Adipose tissue (tissue), 3 donors: ENCODE data around the gene DAND5. TPM values are rescaled to one million over a fixed set of nuclear protein-coding genes. Genes with fewer than 3 reads are reported as not detected.

Experiments
- H3K27ac ChIP-seq: one replicate; pipeline ENCODE4 v1.5.1; 2013; ENCODE audit warnings: low read depth, low read length
- WGBS, 3 donors: extraction: QIAGEN DNeasy Blood & Tissue Kit; methylation state at CpG; one replicate each; pipeline ENCODE4 v1.1.7; 2013; 5-methylcytosine and 5-hydroxymethylcytosine counted together
- polyA plus RNA-seq, 3 donors: library from polyadenylated mRNA; stranded (reverse); fragments of 200-250 nt; gene quantifications; one replicate each; pipeline ENCODE4 v1.2.3, GENCODE V29; 2013
- donor health status: healthy with polysubstance abuse.
- donor health status: Bipolar disorder and iron deficiency.
- donor health status: healthy.

DAND5 gene
- polyA plus RNA-seq, 3 donors, result 0.04 to 0.11 (median 0.05) TPM

- no peak overlapping the region for H3K27ac ChIP-seq
- WGBS, 3 donors, result 20 to 37% (median 36%) methylated on average over 9 to 10 of the region's 10 CpGs
Measured at GRCh38 chr19:12984683-12985048, 15.3 kb downstream of the DAND5 start.

DNA sequence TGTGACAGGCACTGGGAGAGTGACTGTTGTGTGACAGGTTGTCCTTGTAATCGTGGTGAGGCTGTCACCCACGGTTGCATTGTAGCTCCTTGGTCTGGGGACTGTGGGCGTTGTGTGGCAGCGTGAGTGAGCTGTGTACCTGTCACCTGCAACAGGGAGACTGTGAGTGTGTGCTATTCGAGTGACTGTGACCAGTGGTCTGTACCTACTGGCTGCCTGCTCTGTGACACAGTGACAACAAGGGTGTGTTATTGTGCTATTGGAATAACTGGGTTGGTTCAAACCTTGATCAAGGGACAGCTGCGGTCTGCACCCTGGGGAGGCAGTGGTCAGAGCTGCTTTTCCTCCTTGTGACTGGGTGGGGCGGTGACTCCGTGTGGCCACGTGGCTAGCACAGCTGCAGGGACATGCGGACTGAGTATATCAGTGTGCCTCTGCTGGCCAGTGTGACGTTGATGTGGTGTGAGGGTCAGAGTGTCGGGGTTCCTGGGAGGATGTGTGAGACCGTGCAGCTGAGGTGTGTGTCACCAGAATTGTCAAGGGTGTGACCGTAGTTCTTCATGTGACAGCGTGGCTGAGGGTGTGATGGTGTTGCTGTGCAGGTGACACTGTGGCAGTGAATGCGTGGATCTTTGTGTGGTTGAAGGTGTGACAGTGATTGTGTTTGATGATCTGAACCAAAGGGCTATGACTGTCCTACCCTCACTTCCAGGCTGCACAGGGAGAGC lies 15.8 kb downstream of the DAND5 start:
- H3K27ac ChIP-seq, result no peak overlapping the region
- 30 to 60% (median 54%) methylated on average over 16 of the region's 16 CpGs for WGBS, 3 donors

DNA sequence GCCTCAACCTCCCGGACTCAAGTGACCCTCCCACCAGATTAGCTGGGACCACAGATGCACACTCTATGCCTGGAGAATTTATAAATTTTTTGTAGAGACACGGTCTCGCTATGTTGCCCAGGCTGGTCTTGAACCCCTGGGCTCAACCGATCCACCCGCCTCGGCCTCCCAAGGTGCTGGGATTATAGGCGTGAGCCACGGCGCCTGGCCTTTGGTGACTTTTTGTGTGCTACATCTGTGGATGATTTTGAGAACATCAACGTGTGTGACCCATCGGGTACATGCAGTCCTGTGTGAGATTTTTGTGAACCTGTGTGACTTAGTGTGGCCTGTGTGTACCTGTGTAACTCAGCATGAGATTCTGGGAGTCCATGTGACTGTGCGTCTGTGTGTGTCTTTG lies 17.4 kb downstream of the DAND5 start:
- H3K27ac ChIP-seq, result no peak overlapping the region
- WGBS, 3 donors, result 96 to 97% (median 97%) methylated on average over 12 of the region's 12 CpGs

DNA sequence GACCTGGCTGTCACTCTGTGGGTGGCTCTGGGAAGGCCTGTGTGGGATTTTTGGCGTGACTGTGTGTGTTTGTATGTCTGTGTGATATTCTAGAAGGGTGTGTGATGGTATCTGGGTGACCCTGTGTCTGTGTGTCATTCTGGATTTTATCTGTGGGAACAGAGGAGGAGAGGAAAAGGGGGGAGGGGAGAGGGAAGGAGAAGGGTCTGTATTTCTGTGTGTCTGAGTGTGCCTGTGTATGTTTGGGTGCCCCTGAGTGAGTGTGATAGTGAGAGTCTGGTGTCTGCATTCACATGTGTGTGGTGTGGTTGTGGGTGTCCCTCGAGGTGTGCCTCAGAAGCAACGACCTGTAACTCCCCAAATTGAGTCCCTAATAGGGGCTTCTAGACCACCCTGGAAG lies 17.8 kb downstream of the DAND5 start:
- H3K27ac ChIP-seq, result no peak overlapping the region
- WGBS, 3 donors, result 81 to 92% (median 82%) methylated on average over 3 of the region's 3 CpGs

DNA sequence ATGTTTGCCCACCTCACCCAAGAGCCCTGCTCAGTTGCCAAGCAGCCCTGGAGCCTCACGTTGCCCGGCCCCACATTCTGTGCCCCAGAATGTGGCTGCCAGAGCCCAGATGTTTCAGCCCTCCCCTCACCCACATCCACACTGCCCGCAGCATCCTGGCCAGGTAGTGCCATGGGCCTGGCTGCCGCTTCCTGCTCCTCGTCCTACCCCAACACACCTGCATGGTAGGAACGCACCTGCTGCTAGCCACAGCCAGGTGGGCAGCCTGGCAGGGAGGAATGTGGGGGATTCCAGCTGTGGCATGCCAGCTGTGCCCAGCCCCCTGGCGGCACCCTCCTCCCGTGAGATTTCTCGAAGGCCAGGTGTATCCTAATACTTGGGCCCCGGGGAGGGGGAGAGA lies 18.4 kb downstream of the DAND5 start:
- H3K27ac ChIP-seq, result no peak overlapping the region
- WGBS, 3 donors, result 68 to 75% (median 72%) methylated on average over 10 of the region's 10 CpGs

DNA sequence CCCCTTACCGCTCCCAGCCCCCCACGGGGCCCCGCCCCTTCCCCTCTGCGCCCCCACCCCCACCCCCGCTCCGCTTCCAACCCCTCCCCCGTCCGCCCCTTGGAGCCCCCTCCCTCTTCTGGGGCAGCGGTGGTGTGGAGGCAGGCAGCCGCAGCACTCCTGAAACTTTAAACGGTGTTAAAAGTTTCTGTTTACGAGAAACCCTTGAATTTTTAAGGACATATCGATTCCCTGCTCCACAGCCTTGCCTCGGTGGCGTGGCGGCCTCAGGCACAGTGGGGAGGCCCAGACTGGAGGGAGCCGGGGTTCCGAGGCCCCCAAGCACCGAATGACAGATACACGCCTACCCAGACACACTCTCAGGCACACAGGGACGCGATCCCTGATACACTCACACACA lies 21.1 kb downstream of the DAND5 start:
- 48 to 55% (median 52%) methylated on average over 18 to 21 of the region's 22 CpGs for WGBS, 3 donors
- no peak overlapping the region for H3K27ac ChIP-seq

DNA sequence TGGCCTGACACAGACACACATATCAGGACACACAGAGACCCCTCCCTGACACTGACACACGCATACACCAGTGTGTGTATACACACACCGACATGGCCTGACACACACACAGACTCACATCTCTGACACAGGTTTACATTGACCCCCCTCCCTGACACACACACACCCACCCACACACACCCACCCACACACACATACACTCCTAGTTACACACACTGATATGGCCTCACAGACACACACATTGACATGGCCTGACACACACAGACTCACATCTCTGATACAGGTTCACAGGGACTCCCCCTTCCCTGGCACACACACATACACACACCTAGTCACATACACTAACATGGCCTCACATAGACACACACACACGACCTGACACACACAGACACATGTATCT lies 21.5 kb downstream of the DAND5 start:
- no peak overlapping the region for H3K27ac ChIP-seq
- WGBS, 3 donors, result 67 to 82% (median 76%) methylated on average over 3 of the region's 3 CpGs

GRCh38 chr19:12991296-12991695 lies 21.9 kb downstream of the DAND5 start:
- WGBS, 3 donors, result 91 to 97% (median 94%) methylated on average over 5 of the region's 5 CpGs

GRCh38 chr19:12992729-12993128 lies 23.4 kb downstream of the DAND5 start:
- no peak overlapping the region for H3K27ac ChIP-seq
- WGBS, 3 donors, result 95 to 96% (median 95%) methylated on average over 11 of the region's 11 CpGs

More at GRCh38 chr19:12991296-12991695, 21.9 kb downstream of the DAND5 start:
- H3K27ac ChIP-seq, result no peak overlapping the region

GRCh38 chr19:12993562-12993961 lies 24.2 kb downstream of the DAND5 start:
- no peak overlapping the region for H3K27ac ChIP-seq
- 83 to 93% (median 86%) methylated on average over 7 of the region's 7 CpGs for WGBS, 3 donors

- H3K27ac ChIP-seq, result peak within 1 kb of the TSS; percentile 21
- 9 to 16% (median 9%) methylated on average over 42 to 79 of the region's 84 CpGs for WGBS, 3 donors
Measured at GRCh38 chr19:12994701-12995595, 25.6 kb downstream of the DAND5 start, which contains the start of gene NFIX. TSS of gene NFIX (plus strand) at chr19:12995475. CDS start at chr19:12995838, 363 bp downstream.

DNA sequence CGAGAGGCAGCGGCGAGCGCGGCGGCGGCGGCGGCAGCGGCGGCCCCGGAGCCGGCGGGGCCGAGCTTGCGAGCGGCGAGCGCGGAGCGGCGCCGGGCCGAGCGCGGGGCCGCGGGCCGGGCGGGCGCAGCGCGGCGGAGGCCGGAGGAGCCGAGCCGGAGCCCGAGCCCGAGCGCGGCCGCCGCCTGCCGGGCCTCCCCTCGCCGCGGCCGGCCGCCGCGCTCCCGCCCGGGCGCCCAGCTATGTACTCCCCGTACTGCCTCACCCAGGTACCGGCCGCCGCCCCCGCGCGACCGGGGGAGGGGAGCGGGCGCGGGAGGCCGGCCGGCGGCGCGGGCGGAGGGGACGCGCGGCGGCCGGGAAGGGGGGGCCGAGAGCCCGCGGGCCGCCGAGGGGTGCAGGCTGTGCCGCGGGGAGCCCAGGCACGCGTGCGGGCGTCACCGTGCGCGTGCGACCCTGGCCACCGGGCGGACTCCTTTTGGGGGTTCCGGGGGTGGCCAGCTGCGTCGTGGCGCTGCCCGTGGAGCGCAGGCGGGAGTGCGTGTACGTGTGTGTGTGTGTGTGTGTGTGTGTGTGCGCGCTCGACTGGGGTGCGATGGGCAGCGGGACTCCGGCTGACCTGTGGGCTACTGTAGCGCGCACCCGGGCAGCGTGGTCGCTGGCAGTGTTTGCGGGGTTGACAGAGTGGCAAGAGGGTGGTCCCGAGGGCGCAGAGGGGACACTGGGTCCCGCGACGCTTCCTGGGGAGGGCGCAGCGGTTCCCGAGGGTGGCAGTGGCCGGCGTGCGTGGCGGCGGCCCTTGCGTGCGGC lies 26.4 kb downstream of the DAND5 start:
- 0 to 1% (median 1%) methylated on average over 47 to 94 of the region's 129 CpGs for WGBS, 3 donors

DNA sequence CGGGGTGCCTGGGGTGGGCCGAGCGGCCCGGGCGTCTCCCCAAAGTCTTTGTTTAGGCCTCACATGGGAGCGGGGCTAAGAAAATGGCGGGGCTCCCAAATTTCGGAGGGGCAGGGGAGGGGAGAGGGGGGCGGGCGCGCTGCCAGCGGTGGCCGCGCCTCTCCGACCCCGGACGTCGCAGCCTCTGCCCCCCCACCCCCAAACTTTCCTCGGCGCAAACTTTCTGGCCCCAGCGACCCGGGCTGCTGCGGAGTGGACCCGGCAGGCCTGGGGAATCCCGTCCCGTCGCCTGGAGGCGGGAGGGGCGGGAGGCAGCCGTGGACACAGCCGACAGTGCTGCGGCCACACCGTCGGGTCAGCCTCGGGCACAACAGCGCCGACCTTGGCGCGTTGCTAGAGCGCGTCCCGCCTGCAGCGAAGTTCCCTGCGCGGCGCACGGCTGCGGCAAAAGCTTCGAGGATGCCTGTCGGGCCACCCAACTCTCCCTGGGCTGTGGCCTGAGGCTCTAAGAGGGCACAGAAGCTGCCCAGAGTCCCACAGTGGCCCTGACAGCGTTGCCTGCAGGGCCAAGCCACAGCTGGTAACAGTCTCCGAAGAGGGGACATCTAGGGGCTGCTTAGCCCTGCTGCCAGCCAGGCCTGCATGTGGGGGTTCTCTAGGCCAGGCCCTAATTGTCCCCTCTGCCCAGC lies 27.2 kb downstream of the DAND5 start:
- WGBS, 3 donors, result 14 to 18% (median 17%) methylated on average over 23 to 52 of the region's 52 CpGs
- peak overlapping the region; percentile 21 for H3K27ac ChIP-seq

More for the DNA sequence above, 26.4 kb downstream of the DAND5 start:
- peak overlapping the region; percentile 21 for H3K27ac ChIP-seq

- WGBS, 3 donors, result 74 to 90% (median 81%) methylated on average over 25 of the region's 25 CpGs
- no peak overlapping the region for H3K27ac ChIP-seq
Measured at GRCh38 chr19:12997179-12997966, 28.0 kb downstream of the DAND5 start.

DNA sequence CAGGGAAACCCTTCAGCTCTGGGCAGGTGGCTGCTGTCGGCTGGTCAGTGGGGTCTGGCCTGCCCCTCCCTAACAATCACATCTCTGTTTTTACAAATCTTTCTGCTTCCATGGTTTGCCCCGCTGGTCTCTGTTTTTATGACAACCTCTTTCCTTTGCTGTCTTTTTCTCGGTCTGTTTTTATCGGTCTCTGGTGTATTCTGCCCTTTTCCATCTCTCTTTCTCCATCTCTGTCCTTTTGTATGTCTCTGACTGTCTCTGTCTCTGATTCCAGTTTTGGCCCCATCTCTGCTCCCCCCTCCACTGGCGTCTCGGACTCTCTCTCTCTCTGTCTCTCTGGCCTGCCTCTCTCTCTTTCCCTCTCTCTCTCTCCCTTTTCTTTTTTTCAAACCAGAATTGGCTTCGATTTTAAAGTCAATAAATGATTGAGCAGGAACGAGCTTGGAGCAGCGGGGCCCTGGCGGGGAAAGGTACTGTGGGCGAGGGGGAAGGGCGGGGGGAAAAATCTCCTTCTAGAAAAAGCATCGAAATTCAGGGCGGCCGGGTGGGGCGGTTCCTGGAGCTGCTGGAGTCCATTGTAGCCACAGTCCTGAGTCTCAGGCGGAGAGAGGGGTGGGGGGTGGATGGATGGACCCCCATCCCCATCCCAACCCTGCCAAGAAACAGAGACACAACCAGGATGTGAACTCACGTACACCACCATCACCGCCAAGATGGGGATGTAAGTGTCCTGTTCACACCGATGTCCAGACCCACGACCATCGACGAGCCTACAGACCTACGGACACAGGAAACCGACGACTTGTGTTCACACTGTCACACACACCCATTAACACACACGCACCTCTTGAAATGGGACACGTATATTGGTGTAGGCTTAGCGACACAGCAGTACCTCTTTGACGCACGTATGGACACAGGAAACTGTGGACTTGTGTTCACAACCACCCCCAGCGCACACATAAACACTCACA lies 28.9 kb downstream of the DAND5 start:
- 77 to 84% (median 83%) methylated on average over 32 of the region's 32 CpGs for WGBS, 3 donors
- no peak overlapping the region for H3K27ac ChIP-seq

- WGBS, 3 donors, result 82 to 91% (median 83%) methylated on average over 19 of the region's 19 CpGs
- H3K27ac ChIP-seq, result no peak overlapping the region
Measured at GRCh38 chr19:13001166-13001501, 31.8 kb downstream of the DAND5 start.
